Thyroid gland (tissue), 4 donors: Measurements from ENCODE around the gene RP2. TPM values are rescaled to one million over a fixed set of nuclear protein-coding genes. Genes with fewer than 3 reads are reported as not detected.

Source experiments
- DNase-seq, 2 donors: peaks; one replicate each; pipeline ENCODE4 v3.0.0-alpha.2; 2019
- H3K27ac ChIP-seq, 3 donors: fragments of 200-600 bp; sonication (generic); 1 replicate in 2 of 3; 2 replicates in 1 of 3; pipeline ENCODE4 v1.5.1; 2016 to 2019; ENCODE audit warnings: mild to moderate bottlenecking in 1 of 3, moderate library complexity in 1 of 3
- H3K27me3 ChIP-seq: fragments of 200-600 bp; sonication (generic); one replicate; pipeline ENCODE4 v1.5.1; 2019
- H3K36me3 ChIP-seq, 2 donors: fragments of 200-600 bp; sonication (generic); one replicate each; pipeline ENCODE4 v1.5.1; 2016 to 2019
- H3K4me1 ChIP-seq, 2 donors: fragments of 200-600 bp; sonication (generic); one replicate each; pipeline ENCODE4 v1.5.1; 2017 to 2019
- H3K4me3 ChIP-seq, 3 donors: fragments of 200-600 bp; sonication (generic); replicated peaks in 1 of 3; 1 replicate in 2 of 3; 2 replicates in 1 of 3; pipeline ENCODE4 v1.5.1; 2016; ENCODE audit warnings: mild to moderate bottlenecking in 1 of 3
- H3K9me3 ChIP-seq: fragments of 200-600 bp; sonication (generic); one replicate; pipeline ENCODE4 v1.5.1; 2017
- POLR2A ChIP-seq, 2 donors: fragments of 450-650 bp; IDR thresholded peaks; one replicate each; pipeline ENCODE4 v1.6.1; 2017; ENCODE audit warnings: antibody characterized with exemption in 2 of 2, mild to moderate bottlenecking in 2 of 2, moderate library complexity in 1 of 2
- WGBS, 2 donors: methylation state at CpG; one replicate each; pipeline ENCODE4 v1.1.5; 2017; 5-methylcytosine and 5-hydroxymethylcytosine counted together
- intact Hi-C: fragments of 100-400 bp; cut with DNase I; formaldehyde crosslinking; loops from one replicate; pipeline ENCODE4 v1.15.1; 2023
- total RNA-seq, 4 donors: library from RNA; depleted of rRNA; stranded (reverse); fragments of >200 nt; gene quantifications; one replicate each; pipeline ENCODE4 v1.2.3, GENCODE V29; 2016
- TF ChIP-seq, protein P1 (sequence below), 6 experiments: fragments of 200-600 bp in 3 of 6; fragments of 450-650 bp in 3 of 6; sonication (generic) in 3 of 6; IDR thresholded peaks; one replicate each; pipeline ENCODE4 v1.5.1; 2016 to 2019; ENCODE audit warnings: antibody characterized with exemption in 6 of 6, mild to moderate bottlenecking in 2 of 6, inconsistent platforms in 1 of 6, moderate library complexity in 1 of 6

RP2 gene
- total RNA-seq, 4 donors from 2014 or later = 7.5 to 12.9 (median 10.1) TPM

DNA sequence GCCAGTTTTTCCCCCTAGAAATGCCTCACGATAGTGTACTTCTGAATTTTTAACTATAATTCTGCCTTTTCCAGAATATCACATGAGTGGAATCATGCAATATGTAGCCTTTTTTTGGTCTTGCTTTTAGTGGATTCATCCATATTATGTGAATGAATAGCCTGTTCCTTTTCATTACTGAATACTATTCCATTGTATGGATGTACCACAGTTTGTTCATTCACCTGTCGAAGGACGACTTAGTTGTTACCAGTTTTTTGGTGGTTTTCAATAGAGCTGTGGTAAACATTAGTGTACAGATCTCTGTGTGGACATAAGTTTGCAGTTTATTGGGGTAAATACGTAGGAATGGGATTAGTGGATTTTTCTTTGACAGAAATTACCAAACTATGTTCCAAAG is 83.4 kb downstream of the RP2 start:
- 70 to 75% methylated on average over 4 of the region's 4 CpGs for WGBS, 2 donors

DNA sequence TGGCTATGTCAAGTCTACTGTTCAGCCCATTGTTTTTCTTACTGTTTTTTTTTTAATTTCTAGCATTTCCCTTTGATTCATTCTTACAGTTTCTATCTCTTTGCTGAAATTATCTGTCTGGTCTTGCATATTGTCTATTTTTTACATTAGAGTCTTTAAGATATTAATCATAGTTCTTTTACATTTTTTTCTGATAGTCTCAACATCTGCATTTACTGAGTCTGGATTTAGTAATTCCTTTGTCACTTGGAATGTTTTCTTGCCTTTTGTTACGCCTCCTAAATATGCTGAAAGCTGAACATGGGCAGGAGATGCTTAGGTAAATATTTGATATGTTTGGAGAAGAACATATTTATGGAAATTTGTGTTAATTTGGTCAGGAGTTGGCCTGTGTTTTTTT is 85.8 kb downstream of the RP2 start:
- no peak for DNase-seq
- H3K27ac ChIP-seq = no peak overlapping the region
- no peak overlapping the region for H3K4me3 ChIP-seq
- no peaks in the 10 kb centered on the region for H3K27me3 ChIP-seq
- H3K4me1 ChIP-seq = no peaks in the 10 kb centered on the region
- WGBS, 2 donors = 88 to 96% methylated on average over 1 of the region's 1 CpG
- intact Hi-C loops = no loop called here
- H3K9me3 ChIP-seq = no peaks in the 10 kb centered on the region
- no peak for TF ChIP-seq POLR2A (IDR thresholded peaks at IDR 0.05)
- TF ChIP-seq, protein P1, sequence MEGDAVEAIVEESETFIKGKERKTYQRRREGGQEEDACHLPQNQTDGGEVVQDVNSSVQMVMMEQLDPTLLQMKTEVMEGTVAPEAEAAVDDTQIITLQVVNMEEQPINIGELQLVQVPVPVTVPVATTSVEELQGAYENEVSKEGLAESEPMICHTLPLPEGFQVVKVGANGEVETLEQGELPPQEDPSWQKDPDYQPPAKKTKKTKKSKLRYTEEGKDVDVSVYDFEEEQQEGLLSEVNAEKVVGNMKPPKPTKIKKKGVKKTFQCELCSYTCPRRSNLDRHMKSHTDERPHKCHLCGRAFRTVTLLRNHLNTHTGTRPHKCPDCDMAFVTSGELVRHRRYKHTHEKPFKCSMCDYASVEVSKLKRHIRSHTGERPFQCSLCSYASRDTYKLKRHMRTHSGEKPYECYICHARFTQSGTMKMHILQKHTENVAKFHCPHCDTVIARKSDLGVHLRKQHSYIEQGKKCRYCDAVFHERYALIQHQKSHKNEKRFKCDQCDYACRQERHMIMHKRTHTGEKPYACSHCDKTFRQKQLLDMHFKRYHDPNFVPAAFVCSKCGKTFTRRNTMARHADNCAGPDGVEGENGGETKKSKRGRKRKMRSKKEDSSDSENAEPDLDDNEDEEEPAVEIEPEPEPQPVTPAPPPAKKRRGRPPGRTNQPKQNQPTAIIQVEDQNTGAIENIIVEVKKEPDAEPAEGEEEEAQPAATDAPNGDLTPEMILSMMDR (IDR thresholded peaks at IDR 0.05) = no peak
- H3K36me3 ChIP-seq = no peaks in the 10 kb centered on the region

More for the DNA sequence above, 83.4 kb downstream of the RP2 start:
- Histone ChIP-seq H3K27me3 (no peaks in the 10 kb centered on the region), H3K4me1 (no peaks in the 10 kb centered on the region), H3K4me3 (no peak overlapping the region), H3K27ac (no peak overlapping the region), H3K9me3 (no peaks in the 10 kb centered on the region), H3K36me3 (no peaks in the 10 kb centered on the region)
- TF ChIP-seq, protein P1 (IDR thresholded peaks at IDR 0.05) = no peak
- TF ChIP-seq POLR2A (IDR thresholded peaks at IDR 0.05) = no peak
- intact Hi-C loops = no loop called here
- no peak for DNase-seq

GRCh38 chrX:46927718-46928117 is 90.9 kb downstream of the RP2 start:
- Histone ChIP-seq H3K4me3 (no peak overlapping the region), H3K27ac (no peak overlapping the region), H3K27me3 (no peaks in the 10 kb centered on the region), H3K9me3 (no peaks in the 10 kb centered on the region), H3K4me1 (no peaks in the 10 kb centered on the region), H3K36me3 (no peaks in the 10 kb centered on the region)
- no peak for DNase-seq
- intact Hi-C loops = no loop called here
- 95 to 98% methylated on average over 3 of the region's 3 CpGs for WGBS, 2 donors
- TF ChIP-seq, protein P1 (IDR thresholded peaks at IDR 0.05) = no peak
- no peak for TF ChIP-seq POLR2A (IDR thresholded peaks at IDR 0.05)

GRCh38 chrX:46929439-46930261 is 92.8 kb downstream of the RP2 start:
- no peaks in the 10 kb centered on the region for H3K36me3 ChIP-seq
- no peak overlapping the region for H3K4me3 ChIP-seq
- no peaks in the 10 kb centered on the region for H3K27me3 ChIP-seq
- WGBS, 2 donors = 74 to 78% methylated on average over 3 of the region's 3 CpGs
- no peaks in the 10 kb centered on the region for H3K4me1 ChIP-seq
- intact Hi-C loops = no loop called here
- TF ChIP-seq, protein P1 (IDR thresholded peaks at IDR 0.05) = no peak
- TF ChIP-seq POLR2A (IDR thresholded peaks at IDR 0.05) = no peak
- no peak for DNase-seq
- H3K27ac ChIP-seq = no peak overlapping the region
- no peaks in the 10 kb centered on the region for H3K9me3 ChIP-seq

Other genes starting within 250 kb of the RP2 start
- gene SLC9A7, start 77.9 kb upstream of the RP2 start, total RNA-seq = 10 to 100 TPM; 18.4 to 35.5 (median 26.3) TPM
- gene JADE3, start 75.4 kb downstream of the RP2 start, total RNA-seq = 1 to 10 TPM; 6.0 to 8.5 (median 7.8) TPM
- 10 to 100 TPM; 19.6 to 29.6 (median 22.0) TPM for gene RGN, start 241.4 kb downstream of the RP2 start, total RNA-seq